Measurements from ENCODE around the gene TMSB4X.

DNA sequence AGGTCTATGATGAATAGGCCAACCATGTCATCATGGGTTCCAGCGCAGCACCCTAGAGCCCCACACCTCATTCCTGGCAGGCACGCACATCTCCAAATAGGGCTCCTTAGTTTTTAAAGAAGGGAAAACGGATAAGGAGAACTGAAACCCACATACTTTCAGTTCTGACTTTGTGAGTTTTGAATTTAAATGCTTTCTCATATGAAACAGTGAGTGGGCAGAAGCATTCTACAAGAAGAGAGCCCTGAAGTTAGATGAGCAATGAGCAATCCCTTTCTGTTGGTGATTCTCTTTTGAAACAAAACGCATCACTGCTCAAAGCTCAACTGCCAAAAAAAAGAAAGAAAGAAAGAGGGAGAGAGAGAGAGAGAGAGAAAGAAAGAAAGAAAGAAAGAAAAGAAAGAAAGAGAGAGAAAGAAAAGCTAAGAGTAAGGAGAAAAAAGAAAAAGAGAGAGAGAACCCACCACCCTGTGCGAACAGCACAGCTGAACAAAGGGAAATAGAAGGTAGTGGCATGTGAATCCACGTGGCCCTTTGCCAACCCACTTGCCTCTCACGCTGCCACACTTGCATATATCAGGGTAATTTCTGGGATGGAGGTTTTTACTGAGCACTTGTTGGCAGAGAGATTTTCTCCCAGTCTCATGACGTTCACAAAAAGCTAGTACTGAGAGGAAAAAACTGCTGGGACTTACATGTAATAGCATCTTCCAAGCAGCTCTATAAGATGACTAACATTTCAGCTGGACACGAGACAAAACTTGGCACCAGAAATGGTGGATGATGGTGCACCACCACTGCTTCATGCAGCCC, 31.0 kb downstream of the TMSB4X start:
- TF ChIP-seq, protein P1, sequence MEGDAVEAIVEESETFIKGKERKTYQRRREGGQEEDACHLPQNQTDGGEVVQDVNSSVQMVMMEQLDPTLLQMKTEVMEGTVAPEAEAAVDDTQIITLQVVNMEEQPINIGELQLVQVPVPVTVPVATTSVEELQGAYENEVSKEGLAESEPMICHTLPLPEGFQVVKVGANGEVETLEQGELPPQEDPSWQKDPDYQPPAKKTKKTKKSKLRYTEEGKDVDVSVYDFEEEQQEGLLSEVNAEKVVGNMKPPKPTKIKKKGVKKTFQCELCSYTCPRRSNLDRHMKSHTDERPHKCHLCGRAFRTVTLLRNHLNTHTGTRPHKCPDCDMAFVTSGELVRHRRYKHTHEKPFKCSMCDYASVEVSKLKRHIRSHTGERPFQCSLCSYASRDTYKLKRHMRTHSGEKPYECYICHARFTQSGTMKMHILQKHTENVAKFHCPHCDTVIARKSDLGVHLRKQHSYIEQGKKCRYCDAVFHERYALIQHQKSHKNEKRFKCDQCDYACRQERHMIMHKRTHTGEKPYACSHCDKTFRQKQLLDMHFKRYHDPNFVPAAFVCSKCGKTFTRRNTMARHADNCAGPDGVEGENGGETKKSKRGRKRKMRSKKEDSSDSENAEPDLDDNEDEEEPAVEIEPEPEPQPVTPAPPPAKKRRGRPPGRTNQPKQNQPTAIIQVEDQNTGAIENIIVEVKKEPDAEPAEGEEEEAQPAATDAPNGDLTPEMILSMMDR (IDR thresholded peaks at IDR 0.05; ENCODE audit: low read length) = no peak
- TF ChIP-seq EZH2 (IDR thresholded peaks at IDR 0.05; ENCODE audit: borderline replicate concordance, low read length) = no peak
